Activated gamma-delta T cell (primary cell): ENCODE data around the gene VEGFB.

Source experiments
- DNase-seq: peaks from one replicate; lab custom pipeline; 2025; lab: John Stamatoyannopoulos, UW

The VEGFB gene

GRCh38 chr11:64211181-64211872 is 23.1 kb upstream of the VEGFB start:
- no peak for DNase-seq

GRCh38 chr11:64216879-64217278 is 17.5 kb upstream of the VEGFB start:
- DNase-seq: no peak

- no peak for DNase-seq
Observed at GRCh38 chr11:64218628-64219353, 15.6 kb upstream of the VEGFB start.

GRCh38 chr11:64219354-64219684 is 15.1 kb upstream of the VEGFB start:
- DNase-seq: no peak

GRCh38 chr11:64219755-64220154 is 14.6 kb upstream of the VEGFB start:
- no peak for DNase-seq

GRCh38 chr11:64220271-64220670 is 14.1 kb upstream of the VEGFB start:
- DNase-seq: no peak

GRCh38 chr11:64220798-64221197 is 13.6 kb upstream of the VEGFB start:
- no peak for DNase-seq

- no peak for DNase-seq
Observed at GRCh38 chr11:64222651-64223000, 11.8 kb upstream of the VEGFB start.

GRCh38 chr11:64223001-64223651 is 11.3 kb upstream of the VEGFB start:
- no peak for DNase-seq

- DNase-seq: no peak
Observed at GRCh38 chr11:64224151-64224890, 10.1 kb upstream of the VEGFB start.

GRCh38 chr11:64224891-64225607 is 9.3 kb upstream of the VEGFB start:
- no peak for DNase-seq

GRCh38 chr11:64225608-64226506 is 8.5 kb upstream of the VEGFB start, which contains the start of the genes NUDT22 and TRPT1:
Gene NUDT22, plus strand, starts transcription at chr11:64226274. Its CDS starts 379 bp downstream, at chr11:64226653.
Gene TRPT1, minus strand, starts transcription at chr11:64226186. Its CDS starts 326 bp downstream, at chr11:64225860.
- DNase-seq: peak; percentile 83

GRCh38 chr11:64226507-64227051 is 7.8 kb upstream of the VEGFB start:
- peak; percentile 53 for DNase-seq

- no peak for DNase-seq
Observed at GRCh38 chr11:64227405-64227956, 6.9 kb upstream of the VEGFB start.

- DNase-seq: no peak
Observed at GRCh38 chr11:64229090-64229743, 5.2 kb upstream of the VEGFB start.

- DNase-seq: no peak
Observed at GRCh38 chr11:64229744-64230170, 4.6 kb upstream of the VEGFB start.

- DNase-seq: peak; percentile 61
Observed at GRCh38 chr11:64230171-64230984, 4.0 kb upstream of the VEGFB start, which contains the start of gene DNAJC4. Gene DNAJC4, plus strand, starts transcription at chr11:64230548. Its CDS starts 307 bp downstream, at chr11:64230855.

- no peak for DNase-seq
Observed at GRCh38 chr11:64230985-64231365, 3.4 kb upstream of the VEGFB start.
